Erythroblast (primary cell): ENCODE measurements around the gene C10orf53.
"Not testable (repeated sequence)": the region's sequence is repeated elsewhere in the genome, so short reads cannot be mapped to it uniquely, and the experiment has no call there.

ENCODE experiments used
- DNase-seq, 2 experiments: peaks; one replicate each; lab custom pipeline; 2025; lab: John Stamatoyannopoulos, UW
- GATA1 ChIP-seq: IDR thresholded peaks from 2 replicates; pipeline ENCODE4 v1.6.1; 2011; ENCODE audit warnings: low read depth, mild to moderate bottlenecking, control low read depth, low read length, moderate library complexity
- POLR2A ChIP-seq: IDR thresholded peaks from 2 replicates; pipeline ENCODE4 v1.6.1; 2011; ENCODE audit warnings: mild to moderate bottlenecking, low read length

The C10orf53 gene

DNA sequence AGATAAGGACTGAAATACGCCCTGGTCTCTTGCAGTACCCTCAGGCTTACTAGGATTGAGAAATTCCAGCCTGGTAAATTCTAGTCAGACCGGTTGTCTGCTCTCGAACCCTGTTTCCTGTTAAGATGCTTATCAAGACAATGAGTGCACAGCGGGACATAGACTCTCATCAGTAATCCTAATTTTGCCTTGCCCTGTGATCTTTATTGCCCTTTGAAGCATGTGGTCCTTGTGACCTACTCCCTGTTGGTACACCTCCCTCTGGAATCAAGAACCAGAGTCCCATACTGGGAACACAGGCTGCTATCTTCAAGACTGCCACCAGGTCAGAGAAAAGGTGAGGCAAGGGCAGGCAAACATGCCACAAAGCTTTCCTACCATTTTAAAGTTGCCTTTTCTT, 7.2 kb downstream of the C10orf53 start:
- no peak for DNase-seq
- TF ChIP-seq GATA1 (no peak), POLR2A (no peak)

DNA sequence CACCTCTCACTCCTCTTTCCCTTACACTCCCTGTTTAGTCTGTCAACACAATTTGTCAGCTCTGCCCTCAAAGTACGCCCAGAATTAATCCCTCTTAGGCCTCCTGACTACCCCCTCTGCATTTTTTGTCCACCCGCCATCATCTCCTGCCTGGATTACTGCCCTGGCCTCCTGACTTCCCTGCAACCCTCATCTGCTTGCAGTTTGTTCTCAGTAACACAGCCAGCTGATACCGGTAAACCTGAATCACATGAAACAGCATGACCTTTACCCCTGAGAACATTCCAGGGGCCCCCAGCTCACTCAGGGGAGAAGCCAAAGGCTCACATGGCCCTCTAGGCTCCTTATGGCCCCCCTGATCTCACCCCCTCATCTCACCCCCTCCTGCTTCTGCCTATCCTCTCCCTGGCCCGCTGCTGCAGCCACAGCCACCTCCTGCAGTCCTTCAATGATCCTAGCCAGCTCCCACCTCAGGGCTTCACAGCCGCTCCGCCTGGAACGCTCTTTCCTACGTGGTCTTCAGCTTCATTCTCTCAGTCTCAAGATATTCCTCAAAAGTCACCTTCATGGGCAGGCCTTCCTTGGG, 8.9 kb downstream of the C10orf53 start:
- TF ChIP-seq POLR2A (no peak), GATA1 (no peak)
- no peak for DNase-seq

DNA sequence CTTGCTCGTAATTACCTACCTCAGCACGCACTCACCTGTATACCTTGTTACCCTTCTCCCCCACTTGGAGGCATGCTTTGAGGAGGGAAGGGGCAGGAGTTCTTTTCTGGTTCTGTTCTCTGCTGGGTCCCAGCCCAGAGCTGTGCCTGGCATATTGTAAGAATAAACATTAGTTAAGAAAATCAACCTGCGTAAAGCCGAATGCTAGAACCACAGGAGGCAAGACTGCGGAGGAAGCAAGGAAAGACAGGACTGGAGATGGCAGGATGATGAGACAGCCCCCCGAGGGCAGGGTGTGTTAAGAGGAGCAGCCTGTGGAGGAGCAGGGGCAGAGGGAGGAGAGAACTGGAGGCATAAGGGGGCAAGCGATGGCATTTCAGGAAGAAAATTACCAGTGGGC, 9.5 kb downstream of the C10orf53 start:
- no peak for DNase-seq
- no peak for TF ChIP-seq GATA1
- TF ChIP-seq POLR2A: no peak

DNA sequence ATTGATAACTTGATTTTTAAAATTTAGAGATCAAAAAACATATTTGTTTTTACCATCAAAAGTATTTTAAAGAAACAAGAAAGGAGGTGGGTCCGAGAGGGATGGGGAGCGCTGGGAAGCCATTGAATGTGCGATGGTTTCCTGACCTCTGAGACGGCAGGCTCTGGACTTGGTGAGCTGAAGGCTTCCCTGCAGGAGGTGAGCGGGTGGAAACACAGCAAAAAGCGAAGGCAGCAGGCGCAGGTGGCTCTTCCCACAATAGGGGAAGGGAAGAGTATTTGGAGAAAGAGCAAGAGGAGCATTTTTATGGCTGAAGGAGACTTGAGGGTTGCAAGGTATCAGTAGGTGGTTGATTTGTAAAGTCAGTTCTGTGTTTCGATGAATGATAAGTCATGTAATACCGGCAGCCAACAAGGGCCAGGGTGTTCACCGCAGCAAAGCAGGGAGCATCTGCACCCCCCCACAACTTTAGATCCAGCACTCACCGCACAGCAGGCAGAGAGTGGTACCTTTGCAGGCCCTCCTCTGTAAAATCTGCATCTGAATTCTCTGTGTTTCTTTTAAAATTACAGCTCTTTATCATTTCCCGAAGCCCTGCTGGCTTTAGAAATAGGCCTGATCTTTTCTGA, 10.5 kb downstream of the C10orf53 start:
- TF ChIP-seq GATA1 (no peak), POLR2A (no peak)
- no peak for DNase-seq

DNA sequence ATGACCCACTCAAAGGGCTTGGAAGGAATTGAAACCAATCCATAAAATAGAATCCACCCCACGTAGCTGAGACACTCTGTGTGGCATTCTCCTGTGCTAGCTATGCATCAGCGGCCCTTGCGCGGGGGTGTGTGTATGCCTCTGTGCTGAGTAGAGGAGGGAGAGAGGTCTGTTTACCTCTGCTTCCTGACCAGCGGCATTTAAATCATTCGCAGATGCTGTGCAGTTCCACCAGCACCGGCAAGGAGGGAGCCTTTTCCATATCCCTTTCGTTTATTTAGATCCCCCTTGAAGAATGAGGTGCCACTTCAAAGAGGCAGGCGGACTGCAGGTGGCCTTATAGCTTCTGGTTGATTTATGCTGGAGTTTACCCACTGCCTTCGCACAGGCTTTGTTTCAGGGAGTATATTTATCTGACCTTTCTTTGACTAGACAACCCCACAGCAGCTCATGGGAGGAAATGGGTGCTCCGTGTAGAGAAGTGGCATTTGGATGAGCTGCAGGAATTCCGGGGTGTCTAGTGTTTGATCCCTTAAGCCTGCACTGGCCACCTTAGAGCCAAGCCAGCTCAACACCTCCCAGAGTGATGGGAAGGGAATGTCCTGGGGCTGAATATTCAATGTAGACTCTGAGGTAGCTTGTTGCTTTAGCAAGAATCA, 11.4 kb downstream of the C10orf53 start:
- no peak for DNase-seq
- TF ChIP-seq POLR2A (no peak), GATA1 (no peak)

DNA sequence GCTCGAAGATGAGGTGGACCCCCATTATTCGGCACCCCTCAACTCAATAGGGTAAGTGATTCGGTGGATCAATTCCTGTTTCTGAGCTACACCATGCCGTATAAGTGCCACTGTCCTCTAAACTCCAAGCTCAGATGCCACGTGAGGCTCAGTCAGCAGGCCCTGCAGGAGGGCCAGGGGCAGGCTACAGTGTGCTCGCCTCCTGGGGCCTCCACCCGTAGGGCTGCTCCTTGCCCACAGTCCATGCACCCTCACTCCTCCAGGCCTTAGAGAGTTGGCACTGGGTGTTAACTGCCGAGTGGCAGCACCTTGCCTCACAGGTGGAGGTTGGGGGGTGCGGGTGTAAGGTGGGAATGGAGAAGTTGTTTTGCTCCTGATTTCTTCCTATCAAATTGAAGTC, 12.1 kb downstream of the C10orf53 start:
- DNase-seq: no peak
- TF ChIP-seq GATA1 (no peak), POLR2A (no peak)

DNA sequence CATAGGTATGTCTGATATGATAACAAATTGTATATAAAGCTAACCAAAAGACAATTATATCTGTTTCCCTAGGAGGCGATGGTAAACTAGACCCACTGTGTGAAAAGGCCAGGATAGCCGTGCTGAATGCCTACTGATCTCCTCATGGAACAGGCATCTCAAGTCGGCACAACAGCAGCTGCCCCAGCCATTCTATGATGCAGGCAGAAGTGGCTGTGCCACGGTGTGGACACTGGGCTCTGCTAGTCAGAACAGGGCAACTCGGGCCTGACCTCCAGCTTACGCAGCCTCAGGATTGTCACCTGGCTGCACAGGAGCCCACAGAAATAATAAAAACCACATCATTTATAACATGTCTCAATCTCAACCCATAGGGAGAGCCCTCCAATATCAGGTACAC, 15.0 kb downstream of the C10orf53 start:
- TF ChIP-seq POLR2A (no peak), GATA1 (no peak)
- DNase-seq: no peak

DNA sequence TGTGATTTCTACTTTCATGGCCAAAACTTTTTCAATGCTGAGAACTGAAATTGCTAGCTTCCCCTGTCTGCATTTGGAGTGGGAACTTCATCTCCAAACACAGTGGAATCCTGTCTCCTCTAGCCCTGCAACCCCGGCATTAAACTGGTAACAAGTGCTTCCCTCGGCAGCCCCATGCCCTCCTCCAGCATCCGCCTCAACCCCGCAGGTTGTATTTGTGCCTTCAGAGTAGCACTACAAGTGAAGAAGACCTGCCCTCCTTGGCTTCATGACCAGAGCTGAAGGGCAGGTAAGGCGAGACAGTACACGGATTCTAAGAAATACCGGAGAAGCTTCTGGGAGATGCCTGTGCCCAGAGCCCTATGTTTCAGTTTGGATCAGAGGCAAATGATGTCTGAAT, 16.9 kb downstream of the C10orf53 start:
- DNase-seq: no peak
- TF ChIP-seq POLR2A (no peak), GATA1 (no peak)

DNA sequence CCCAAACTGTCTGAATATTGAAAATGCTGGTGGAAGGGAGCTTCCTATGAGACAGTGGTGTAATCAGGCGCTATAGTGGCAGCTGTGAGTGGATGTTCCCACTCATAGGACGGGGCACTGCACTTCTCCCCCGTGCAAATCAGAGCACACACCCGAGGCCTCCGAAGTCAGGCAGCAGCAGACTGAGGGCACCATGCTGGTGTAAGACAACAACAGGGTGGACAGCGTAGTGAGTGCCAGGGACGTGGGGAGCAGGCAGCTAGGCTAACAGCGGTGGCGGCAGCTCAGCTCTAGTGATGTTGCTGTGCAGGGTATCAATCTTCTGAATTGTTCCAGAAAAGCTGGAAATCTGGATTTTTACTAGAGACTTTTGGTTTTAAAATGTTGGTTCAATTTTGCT, 19.2 kb downstream of the C10orf53 start:
- DNase-seq: no peak
- no peak for TF ChIP-seq GATA1
- no peak for TF ChIP-seq POLR2A

DNA sequence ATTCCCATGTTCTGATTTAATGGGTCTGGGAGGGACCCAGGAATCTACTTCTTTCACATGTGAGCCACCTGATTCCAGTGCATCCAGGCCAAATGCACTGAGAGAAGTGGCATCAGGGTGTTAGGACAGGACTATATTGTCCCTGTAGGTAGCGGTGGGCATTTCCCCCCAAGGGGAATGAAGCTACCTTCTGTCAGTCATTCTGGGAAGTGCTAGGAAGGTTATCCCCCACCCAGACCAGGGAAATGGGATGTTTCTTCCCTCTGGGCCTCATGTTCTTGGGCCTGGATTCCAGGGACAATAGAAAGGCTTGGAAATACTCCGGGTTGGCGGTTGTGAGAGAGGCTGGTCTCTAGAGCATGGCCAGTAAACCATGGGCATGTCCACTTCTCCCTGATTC, 20.8 kb downstream of the C10orf53 start:
- TF ChIP-seq GATA1 (no peak), POLR2A (no peak)
- DNase-seq: no peak

DNA sequence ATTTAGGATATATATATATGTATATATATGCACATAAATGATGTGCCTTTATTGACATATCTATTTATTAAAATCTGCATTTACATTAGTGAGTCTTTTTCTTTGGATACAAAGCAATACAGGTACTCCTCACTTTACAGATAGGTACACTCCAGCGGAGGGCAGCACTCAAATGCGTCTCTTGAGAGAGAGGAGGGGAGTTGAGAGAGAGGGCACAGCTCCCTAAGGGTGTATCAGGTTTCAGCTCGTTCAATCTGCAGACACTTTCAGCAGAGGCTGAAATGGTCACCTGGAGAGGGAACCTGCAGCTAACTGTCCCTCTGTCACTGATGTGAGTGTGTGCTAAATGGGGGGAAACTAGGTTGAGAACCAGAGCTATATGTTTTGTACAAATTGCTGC, 21.5 kb downstream of the C10orf53 start:
- DNase-seq: no peak
- TF ChIP-seq POLR2A (no peak), GATA1 (no peak)

DNA sequence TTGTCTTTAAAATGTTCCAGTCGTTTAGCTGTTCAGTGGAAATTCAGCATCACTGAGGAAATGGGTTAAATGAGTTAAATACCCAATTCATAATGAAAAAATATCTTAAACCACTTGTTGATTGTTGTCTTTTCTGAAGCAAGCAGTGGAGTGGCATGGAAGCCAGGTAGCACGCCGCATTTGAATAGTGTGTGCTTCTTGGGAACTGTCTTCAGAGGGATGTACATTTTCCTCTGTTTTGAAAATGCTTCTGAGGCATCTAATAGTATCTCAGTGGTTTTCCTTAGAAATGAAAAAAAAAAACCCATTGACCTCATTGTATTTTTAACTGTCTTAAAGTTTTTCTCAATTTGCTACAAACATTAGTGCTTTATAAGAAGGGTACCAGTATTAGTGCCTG, 28.1 kb downstream of the C10orf53 start:
- TF ChIP-seq GATA1 (no peak), POLR2A (no peak)
- no peak for DNase-seq

DNA sequence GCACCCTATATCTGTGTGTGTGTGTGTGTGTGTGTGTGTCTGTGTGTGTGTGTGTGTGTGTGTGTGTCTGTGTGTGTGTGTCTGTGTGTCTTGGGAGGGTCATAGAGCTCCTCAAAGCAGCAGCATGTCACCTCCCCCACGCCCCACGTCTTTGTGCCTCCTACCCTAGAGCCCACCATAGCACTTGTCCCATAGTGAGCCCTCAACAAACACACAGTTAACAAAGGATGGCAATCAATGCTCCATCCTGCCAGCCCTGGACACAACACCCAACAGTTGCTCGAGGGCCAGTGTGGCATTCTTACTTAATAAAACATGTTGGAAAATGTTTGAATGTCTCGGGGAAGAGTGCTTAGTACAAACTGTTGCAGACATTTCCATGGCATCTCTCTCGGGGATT, 30.5 kb downstream of the C10orf53 start:
- DNase-seq: no peak
- TF ChIP-seq GATA1 (no peak), POLR2A (no peak)

DNA sequence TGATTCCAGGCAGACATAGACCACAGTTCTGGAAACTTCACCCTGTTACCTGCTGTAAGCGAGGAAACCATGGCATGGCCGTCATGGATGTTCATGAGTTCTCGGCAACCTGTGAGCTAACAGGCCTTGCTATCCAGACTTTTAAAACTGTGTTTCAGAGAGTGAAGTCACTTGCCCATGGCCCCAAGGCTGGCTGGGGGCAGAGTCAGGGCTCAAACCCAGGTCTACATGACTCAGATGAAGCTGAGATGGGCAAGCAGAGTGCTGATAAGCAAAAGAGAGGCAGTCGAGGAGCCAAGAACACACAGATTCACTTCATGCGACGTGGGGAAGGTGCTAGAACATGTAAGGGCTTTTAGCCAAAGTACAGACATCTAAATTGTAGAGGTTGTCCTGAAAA, 31.5 kb downstream of the C10orf53 start:
- DNase-seq: no peak
- no peak for TF ChIP-seq POLR2A
- TF ChIP-seq GATA1: no peak

DNA sequence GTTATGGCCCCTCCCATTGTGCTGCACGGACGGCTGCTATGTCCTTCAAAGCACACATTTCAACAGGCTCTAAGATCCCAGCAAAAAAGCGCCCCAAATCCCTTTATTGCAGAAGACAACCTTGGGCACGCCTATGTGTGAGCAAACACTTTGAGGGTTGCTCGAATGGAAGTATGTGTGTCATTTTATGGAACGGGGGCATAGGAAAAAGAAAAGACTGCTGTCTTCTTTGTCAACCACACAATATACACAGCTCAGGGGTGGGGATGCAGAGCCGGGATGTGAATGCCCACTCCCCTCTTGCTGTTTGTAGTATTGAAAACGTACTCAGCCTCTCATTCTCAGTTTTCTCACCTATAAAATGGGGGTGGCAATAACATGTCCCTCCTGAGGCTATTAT, 32.0 kb downstream of the C10orf53 start:
- TF ChIP-seq POLR2A: no peak
- no peak for TF ChIP-seq GATA1
- DNase-seq: no peak

DNA sequence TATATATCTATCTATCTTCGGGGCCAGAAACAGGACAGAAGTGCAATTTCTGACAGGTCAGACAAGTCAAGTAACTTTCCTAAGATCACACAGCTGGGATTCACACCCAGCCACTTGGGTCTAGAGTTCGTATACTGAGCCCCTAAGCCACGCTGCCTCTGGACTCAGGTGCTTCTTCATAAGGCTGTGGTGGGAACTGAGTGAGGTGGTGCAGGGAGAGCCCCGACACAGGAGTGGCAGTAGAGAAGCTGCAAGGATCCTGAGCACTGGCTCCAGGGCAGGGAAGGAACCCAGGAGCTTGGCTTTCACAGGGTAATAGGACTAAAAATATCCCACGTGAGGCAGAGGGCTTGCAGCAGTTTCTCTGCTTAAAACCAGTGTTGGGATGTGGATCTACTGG, 33.8 kb downstream of the C10orf53 start:
- TF ChIP-seq POLR2A: no peak
- no peak for TF ChIP-seq GATA1
- DNase-seq: no peak

DNA sequence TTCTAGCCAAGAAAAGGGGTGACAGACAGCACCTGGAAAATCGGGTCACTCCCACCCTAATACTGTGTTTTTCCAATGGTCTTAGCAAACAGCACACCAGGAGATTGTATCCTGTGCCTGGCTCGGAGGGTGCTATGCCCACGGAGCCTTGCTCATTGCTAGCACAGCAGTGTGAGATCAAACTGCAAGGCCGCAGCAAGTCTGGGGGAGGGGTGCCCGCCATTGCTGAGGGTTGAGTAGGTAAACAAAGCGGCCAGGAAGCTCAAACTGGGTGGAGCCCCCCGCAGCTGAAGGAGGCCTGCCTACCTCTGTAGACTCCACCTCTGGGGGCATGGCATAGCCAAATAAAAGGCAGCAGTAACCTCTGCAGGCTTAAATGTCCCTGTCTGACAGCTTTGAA, 35.7 kb downstream of the C10orf53 start:
- DNase-seq: not testable (repeated sequence)
